ENCODE data around the gene CAMTA1. TPM values are rescaled to one million over a fixed set of nuclear protein-coding genes. Genes with fewer than 3 reads are reported as not detected.

The CAMTA1 gene
- total and polyA plus RNA-seq, 3 experiments from 2014 or later = 60.2 to 79.0 (median 61.7) TPM

GRCh38 chr1:7348580-7348979 is 563.3 kb downstream of the CAMTA1 start:
- peaks cover 0 to 2% (median 0%) of the 10 kb centered on the region in 5 donors for H3K9me3 Mint-ChIP-seq
- ChIA-PET CTCF (no interaction called here), POLR2A (no interaction called here)
- no peaks in the 10 kb centered on the region for H3K4me1 Mint-ChIP-seq
- no peaks in the 10 kb centered on the region for H3K4me1 ChIP-seq (ENCODE audit: insufficient read depth, low read length)
- no peaks in the 10 kb centered on the region for H3K36me3 ChIP-seq (ENCODE audit: insufficient read depth, low read length)
- no peaks in the 10 kb centered on the region for H3K9me3 ChIP-seq (ENCODE audit: low read length)
- H3K36me3 Mint-ChIP-seq = no peaks in the 10 kb centered on the region
- H3K27ac ChIP-seq (ENCODE audit: low read depth, low read length) = no peak overlapping the region
- peaks cover 14 to 15% of the 10 kb centered on the region in 2 donors for H3K27me3 Mint-ChIP-seq
- peaks cover 4% of the 10 kb centered on the region for H3K27me3 ChIP-seq (ENCODE audit: insufficient read depth, low read length, poor library complexity, severe bottlenecking)
- H3K4me3 ChIP-seq (ENCODE audit: low read length) = no peak overlapping the region
- H3K27ac Mint-ChIP-seq = no peak overlapping the region
- no peak for DNase-seq
- no peak overlapping the region for H3K4me3 Mint-ChIP-seq

DNA sequence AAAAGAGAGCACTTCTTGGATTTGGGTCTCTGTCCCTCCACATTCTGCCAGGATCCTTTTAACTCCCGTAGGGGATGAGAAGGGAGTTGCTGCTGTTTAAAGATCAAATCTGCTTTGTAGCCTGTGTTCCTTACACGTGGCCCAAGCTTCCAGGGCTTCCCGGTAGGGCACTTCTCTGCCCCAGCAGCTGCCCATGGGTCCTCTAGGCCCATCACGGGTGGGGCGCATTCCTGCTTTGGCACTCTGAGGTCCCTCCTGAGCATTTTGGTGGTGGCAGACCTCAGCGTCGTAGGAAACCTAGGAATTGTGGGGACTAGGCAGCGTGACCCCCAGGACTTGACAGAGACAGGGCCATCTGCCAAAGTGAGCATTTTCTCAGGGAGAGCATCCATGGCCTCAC is 565.5 kb downstream of the CAMTA1 start:
- Histone ChIP-seq H3K27me3 (ENCODE audit: insufficient read depth, low read length, poor library complexity, severe bottlenecking) (peaks cover 1% of the 10 kb centered on the region), H3K4me3 (ENCODE audit: low read length) (no peak overlapping the region), H3K4me1 (ENCODE audit: insufficient read depth, low read length) (no peaks in the 10 kb centered on the region), H3K27ac (ENCODE audit: low read depth, low read length) (no peak overlapping the region), H3K36me3 (ENCODE audit: insufficient read depth, low read length) (no peaks in the 10 kb centered on the region), H3K9me3 (ENCODE audit: low read length) (no peaks in the 10 kb centered on the region)
- DNase-seq = no peak
- Mint-ChIP-seq H3K4me1 (no peaks in the 10 kb centered on the region), H3K27ac (no peak overlapping the region), H3K36me3 (no peaks in the 10 kb centered on the region), H3K9me3 (peaks cover 0 to 2% (median 2%) of the 10 kb centered on the region in 5 donors), H3K27me3 (peaks cover 14 to 16% of the 10 kb centered on the region in 2 donors), H3K4me3 (no peak overlapping the region)
- ChIA-PET POLR2A (no interaction called here), CTCF (no interaction called here)

DNA sequence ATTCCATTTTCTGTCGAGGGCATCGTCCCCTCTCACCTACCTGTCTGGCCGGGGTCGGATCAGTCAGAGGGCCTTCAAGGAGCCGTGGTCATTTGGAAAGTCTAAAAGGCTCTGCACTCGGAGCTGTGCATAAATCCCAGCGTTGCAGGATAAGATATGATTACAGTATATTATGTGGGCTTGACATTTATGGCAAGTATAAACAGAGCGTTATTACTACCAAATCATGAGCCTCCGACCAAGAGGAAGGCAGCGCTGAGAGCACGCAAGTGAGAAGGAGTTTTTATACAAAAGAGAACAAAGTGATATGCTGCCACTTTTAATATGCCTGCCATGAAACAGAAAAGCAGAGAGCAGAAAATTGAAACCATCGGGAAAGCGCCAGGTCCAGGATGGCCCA is 566.4 kb downstream of the CAMTA1 start:
- Mint-ChIP-seq H3K27ac (no peak overlapping the region), H3K4me3 (no peak overlapping the region), H3K9me3 (peaks cover 0 to 2% (median 2%) of the 10 kb centered on the region in 5 donors), H3K36me3 (no peaks in the 10 kb centered on the region), H3K4me1 (no peaks in the 10 kb centered on the region), H3K27me3 (peaks cover 16% of the 10 kb centered on the region in 2 donors)
- no peak for DNase-seq
- Histone ChIP-seq H3K27ac (ENCODE audit: low read depth, low read length) (no peak overlapping the region), H3K4me1 (ENCODE audit: insufficient read depth, low read length) (no peaks in the 10 kb centered on the region), H3K4me3 (ENCODE audit: low read length) (no peak overlapping the region), H3K27me3 (ENCODE audit: insufficient read depth, low read length, poor library complexity, severe bottlenecking) (no peaks in the 10 kb centered on the region), H3K9me3 (ENCODE audit: low read length) (no peaks in the 10 kb centered on the region), H3K36me3 (ENCODE audit: insufficient read depth, low read length) (no peaks in the 10 kb centered on the region)
- POLR2A ChIA-PET = no interaction called here
- CTCF ChIA-PET = no interaction called here

DNA sequence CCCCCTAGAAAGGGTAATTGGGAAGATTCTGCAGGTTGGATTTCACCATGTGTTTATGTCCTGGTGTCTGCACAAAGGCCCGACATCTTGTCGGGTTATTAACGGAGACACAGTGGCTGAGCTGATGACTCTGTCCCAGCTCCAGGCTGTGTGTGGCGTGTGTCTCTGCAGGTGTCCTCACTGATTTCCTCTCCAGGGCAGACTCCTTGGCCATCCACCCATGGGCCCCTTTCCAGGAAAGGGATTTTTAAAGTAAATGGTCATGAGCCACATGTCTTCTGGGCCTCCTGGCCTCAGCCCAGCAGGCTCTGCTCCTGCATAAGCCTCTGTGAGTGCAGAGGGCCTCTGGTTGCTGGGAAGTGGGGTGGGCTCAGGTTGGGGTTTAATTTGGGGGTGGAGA is 567.1 kb downstream of the CAMTA1 start:
- H3K27ac ChIP-seq (ENCODE audit: low read depth, low read length) = no peak overlapping the region
- ChIA-PET CTCF (no interaction called here), POLR2A (no interaction called here)
- H3K9me3 ChIP-seq (ENCODE audit: low read length) = no peaks in the 10 kb centered on the region
- no peak overlapping the region for H3K27ac Mint-ChIP-seq
- peaks cover 16% of the 10 kb centered on the region in 2 donors for H3K27me3 Mint-ChIP-seq
- H3K4me1 Mint-ChIP-seq = no peaks in the 10 kb centered on the region
- no peaks in the 10 kb centered on the region for H3K36me3 ChIP-seq (ENCODE audit: insufficient read depth, low read length)
- no peaks in the 10 kb centered on the region for H3K36me3 Mint-ChIP-seq
- H3K4me1 ChIP-seq (ENCODE audit: insufficient read depth, low read length) = no peaks in the 10 kb centered on the region
- H3K4me3 ChIP-seq (ENCODE audit: low read length) = no peak overlapping the region
- peaks cover 0 to 2% (median 2%) of the 10 kb centered on the region in 5 donors for H3K9me3 Mint-ChIP-seq
- no peak for DNase-seq
- H3K27me3 ChIP-seq (ENCODE audit: insufficient read depth, low read length, poor library complexity, severe bottlenecking) = no peaks in the 10 kb centered on the region
- no peak overlapping the region for H3K4me3 Mint-ChIP-seq

- Histone ChIP-seq H3K27me3 (ENCODE audit: insufficient read depth, low read length, poor library complexity, severe bottlenecking) (no peaks in the 10 kb centered on the region), H3K27ac (ENCODE audit: low read depth, low read length) (no peak overlapping the region), H3K9me3 (ENCODE audit: low read length) (no peaks in the 10 kb centered on the region), H3K4me3 (ENCODE audit: low read length) (no peak overlapping the region), H3K36me3 (ENCODE audit: insufficient read depth, low read length) (no peaks in the 10 kb centered on the region), H3K4me1 (ENCODE audit: insufficient read depth, low read length) (no peaks in the 10 kb centered on the region)
- ChIA-PET CTCF (no interaction called here), POLR2A (no interaction called here)
- no peak overlapping the region for H3K27ac Mint-ChIP-seq
- no peaks in the 10 kb centered on the region for H3K36me3 Mint-ChIP-seq
- H3K4me3 Mint-ChIP-seq = no peak overlapping the region
- no peak for DNase-seq
- H3K4me1 Mint-ChIP-seq = no peaks in the 10 kb centered on the region
- peaks cover 11 to 16% of the 10 kb centered on the region in 2 donors for H3K27me3 Mint-ChIP-seq
- H3K9me3 Mint-ChIP-seq = peaks cover 0 to 2% (median 2%) of the 10 kb centered on the region in 5 donors
Measured at GRCh38 chr1:7352974-7353373, 567.7 kb downstream of the CAMTA1 start.

DNA sequence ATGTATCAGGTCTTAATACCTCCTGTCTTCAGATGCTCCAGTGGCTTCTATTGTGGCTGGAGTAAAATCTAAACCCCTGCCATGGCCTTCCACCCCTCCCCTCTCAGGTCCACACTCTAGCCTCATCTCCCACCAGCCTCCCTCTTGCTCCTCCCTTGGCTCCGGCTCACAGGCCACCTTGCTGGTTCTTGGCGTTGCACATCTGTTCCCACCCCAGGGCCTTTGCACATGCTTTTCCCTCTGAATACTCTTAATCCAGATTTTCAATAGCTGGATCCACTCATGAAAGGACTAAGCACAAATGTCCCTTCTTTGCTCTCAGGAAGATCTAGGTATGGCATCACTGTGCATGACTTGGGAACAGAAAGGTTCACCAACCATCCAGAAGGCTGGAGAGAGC is 570.4 kb downstream of the CAMTA1 start:
- peaks cover 7 to 8% of the 10 kb centered on the region in 2 donors for H3K27me3 Mint-ChIP-seq
- no peaks in the 10 kb centered on the region for H3K36me3 Mint-ChIP-seq
- no peaks in the 10 kb centered on the region for H3K4me1 Mint-ChIP-seq
- ChIA-PET POLR2A (no interaction called here), CTCF (no interaction called here)
- no peak overlapping the region for H3K4me3 Mint-ChIP-seq
- peaks cover 0 to 2% (median 2%) of the 10 kb centered on the region in 5 donors for H3K9me3 Mint-ChIP-seq
- Histone ChIP-seq H3K36me3 (ENCODE audit: insufficient read depth, low read length) (no peaks in the 10 kb centered on the region), H3K27me3 (ENCODE audit: insufficient read depth, low read length, poor library complexity, severe bottlenecking) (no peaks in the 10 kb centered on the region), H3K9me3 (ENCODE audit: low read length) (no peaks in the 10 kb centered on the region), H3K4me1 (ENCODE audit: insufficient read depth, low read length) (no peaks in the 10 kb centered on the region), H3K4me3 (ENCODE audit: low read length) (no peak overlapping the region), H3K27ac (ENCODE audit: low read depth, low read length) (no peak overlapping the region)
- H3K27ac Mint-ChIP-seq = no peak overlapping the region
- no peak for DNase-seq

DNA sequence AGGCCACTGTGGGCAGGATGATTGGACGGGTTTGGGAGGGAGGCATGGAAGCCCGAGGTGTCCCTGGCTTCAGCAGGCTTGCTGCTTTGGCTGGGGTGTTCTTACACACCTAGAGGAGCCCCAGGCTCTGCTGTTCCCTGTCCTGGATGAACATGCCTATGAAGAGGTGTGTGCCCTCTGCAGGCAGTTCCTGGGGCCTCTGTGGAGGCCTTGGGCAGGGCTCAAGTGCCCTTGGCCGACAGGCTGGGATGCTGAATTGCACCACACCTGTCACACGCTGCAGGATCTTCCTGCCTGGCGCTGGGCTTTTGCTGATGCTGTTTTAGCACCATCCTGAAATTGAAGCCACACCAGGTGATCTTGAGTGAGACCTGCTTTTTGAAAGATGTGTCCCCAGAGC is 570.8 kb downstream of the CAMTA1 start:
- H3K9me3 Mint-ChIP-seq = peaks cover 0 to 2% (median 2%) of the 10 kb centered on the region in 5 donors
- Histone ChIP-seq H3K4me3 (ENCODE audit: low read length) (no peak overlapping the region), H3K36me3 (ENCODE audit: insufficient read depth, low read length) (no peaks in the 10 kb centered on the region), H3K9me3 (ENCODE audit: low read length) (no peaks in the 10 kb centered on the region), H3K4me1 (ENCODE audit: insufficient read depth, low read length) (no peaks in the 10 kb centered on the region), H3K27me3 (ENCODE audit: insufficient read depth, low read length, poor library complexity, severe bottlenecking) (no peaks in the 10 kb centered on the region), H3K27ac (ENCODE audit: low read depth, low read length) (no peak overlapping the region)
- H3K27me3 Mint-ChIP-seq = peaks cover 7 to 8% of the 10 kb centered on the region in 2 donors
- no peak overlapping the region for H3K4me3 Mint-ChIP-seq
- POLR2A ChIA-PET = no interaction called here
- H3K4me1 Mint-ChIP-seq = no peaks in the 10 kb centered on the region
- CTCF ChIA-PET = no interaction called here
- H3K27ac Mint-ChIP-seq = no peak overlapping the region
- DNase-seq = no peak
- H3K36me3 Mint-ChIP-seq = no peaks in the 10 kb centered on the region

DNA sequence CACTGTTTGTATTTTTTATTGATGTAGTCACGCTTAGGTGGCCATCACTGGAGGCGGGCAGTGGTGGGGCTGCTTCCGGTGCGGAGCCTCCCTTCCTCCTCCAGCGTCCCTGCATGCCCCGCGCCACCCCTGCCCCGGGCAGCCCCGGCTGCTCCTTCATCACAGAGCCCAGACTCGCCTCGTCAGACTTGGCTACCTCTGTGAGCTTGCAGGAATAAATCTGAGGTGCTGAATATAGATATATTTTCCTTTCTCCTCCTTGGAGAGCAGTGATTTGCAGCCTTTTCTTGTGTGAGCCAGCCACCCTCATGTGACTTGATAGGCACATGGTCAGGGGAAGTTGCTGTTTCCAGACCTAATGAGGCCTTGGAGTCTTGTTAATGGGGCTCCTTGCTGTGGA is 573.2 kb downstream of the CAMTA1 start:
- H3K9me3 Mint-ChIP-seq = peaks cover 0 to 2% (median 0%) of the 10 kb centered on the region in 5 donors
- ChIA-PET CTCF (no interaction called here), POLR2A (no interaction called here)
- no peaks in the 10 kb centered on the region for H3K9me3 ChIP-seq (ENCODE audit: low read length)
- H3K4me3 Mint-ChIP-seq = no peak overlapping the region
- no peaks in the 10 kb centered on the region for H3K4me1 Mint-ChIP-seq
- no peaks in the 10 kb centered on the region for H3K4me1 ChIP-seq (ENCODE audit: insufficient read depth, low read length)
- H3K4me3 ChIP-seq (ENCODE audit: low read length) = no peak overlapping the region
- no peak overlapping the region for H3K27ac Mint-ChIP-seq
- H3K36me3 Mint-ChIP-seq = no peaks in the 10 kb centered on the region
- no peaks in the 10 kb centered on the region for H3K27me3 ChIP-seq (ENCODE audit: insufficient read depth, low read length, poor library complexity, severe bottlenecking)
- no peak for DNase-seq
- H3K27ac ChIP-seq (ENCODE audit: low read depth, low read length) = no peak overlapping the region
- H3K27me3 Mint-ChIP-seq = peaks cover 3 to 8% of the 10 kb centered on the region in 2 donors
- no peaks in the 10 kb centered on the region for H3K36me3 ChIP-seq (ENCODE audit: insufficient read depth, low read length)

GRCh38 chr1:7360526-7360925 is 575.3 kb downstream of the CAMTA1 start:
- Mint-ChIP-seq H3K4me3 (no peak overlapping the region), H3K9me3 (peaks cover 0 to 2% (median 0%) of the 10 kb centered on the region in 5 donors), H3K4me1 (no peaks in the 10 kb centered on the region), H3K27me3 (peaks cover 3 to 4% of the 10 kb centered on the region in 2 donors), H3K27ac (no peak overlapping the region), H3K36me3 (no peaks in the 10 kb centered on the region)
- Histone ChIP-seq H3K27ac (ENCODE audit: low read depth, low read length) (no peak overlapping the region), H3K4me1 (ENCODE audit: insufficient read depth, low read length) (no peaks in the 10 kb centered on the region), H3K36me3 (ENCODE audit: insufficient read depth, low read length) (no peaks in the 10 kb centered on the region), H3K9me3 (ENCODE audit: low read length) (no peaks in the 10 kb centered on the region), H3K27me3 (ENCODE audit: insufficient read depth, low read length, poor library complexity, severe bottlenecking) (no peaks in the 10 kb centered on the region), H3K4me3 (ENCODE audit: low read length) (no peak overlapping the region)
- DNase-seq = no peak
- ChIA-PET POLR2A (no interaction called here), CTCF (no interaction called here)

Data from CD8-positive, alpha-beta memory T cell (primary cell).